SK-N-SH (cell line): ENCODE data around the gene ST6GALNAC3. TPM values are rescaled to one million over a fixed set of nuclear protein-coding genes. Genes with fewer than 3 reads are reported as not detected.

Experiments
- CTCF ChIA-PET: fragments of 300-600, 350-600 bp; formaldehyde crosslinking; extraction: SDS; loops from one replicate; lab custom pipeline; 2021; lab: Yijun Ruan, JAX
- POLR2A ChIA-PET: fragments of 350-600 bp; sonication (Branson Sonifier 250); formaldehyde crosslinking; extraction: SDS; loops from one replicate; lab custom pipeline; 2020; ENCODE audit warnings: antibody characterized with exemption, inconsistent platforms; lab: Yijun Ruan, JAX
- DNase-seq: peaks from one replicate; pipeline ENCODE4 v3.0.0; 2012
- H2AFZ ChIP-seq: fragments of 200-600 bp; sonication (generic); 2 replicates; pipeline ENCODE4 v1.8.1; 2016; ENCODE audit warnings: antibody characterized with exemption, mild to moderate bottlenecking, low read depth
- H3F3A ChIP-seq: fragments of 200-600 bp; sonication (generic); replicated peaks from 2 replicates; pipeline ENCODE3; 2016; ENCODE audit warnings: antibody characterized with exemption, mild to moderate bottlenecking; ENCODE audit not compliant: insufficient read depth
- H3K27ac ChIP-seq, 2 experiments: fragments of 200-500 bp in 1 of 2; fragments of 200-600 bp in 1 of 2; sonication (Bioruptor generic) in 1 of 2; sonication (generic), shearing (Covaris generic) in 1 of 2; 2 replicates each; pipeline versions ENCODE4 v1.5.1 to v1.6.1; 2014 to 2016; ENCODE audit warnings: low read depth in 2 of 2, inconsistent platforms in 1 of 2, low read length in 1 of 2, mild to moderate bottlenecking in 1 of 2, mixed read lengths in 1 of 2
- H3K27me3 ChIP-seq: fragments of 200-600 bp; sonication (generic), shearing (Covaris generic); 2 replicates; pipeline ENCODE4 v1.6.1; 2016; ENCODE audit warnings: mixed run types; ENCODE audit not compliant: insufficient read depth
- H3K36me3 ChIP-seq, 2 experiments: fragments of 200-500 bp in 1 of 2; fragments of 200-600 bp in 1 of 2; sonication (Bioruptor generic) in 1 of 2; sonication (generic) in 1 of 2; replicated peaks in 1 of 2; 2 replicates each; pipeline versions ENCODE3 to v1.5.1; 2014 to 2016; ENCODE audit warnings: low read length in 1 of 2, mild to moderate bottlenecking in 1 of 2; ENCODE audit not compliant: insufficient read depth in 2 of 2, control insufficient read depth in 1 of 2
- H3K4me1 ChIP-seq, 2 experiments: fragments of 200-500 bp in 1 of 2; fragments of 200-600 bp in 1 of 2; sonication (Bioruptor generic) in 1 of 2; sonication (generic), shearing (Covaris generic) in 1 of 2; 2 replicates each; pipeline versions ENCODE4 v1.5.1 to v1.6.1; 2014 to 2016; ENCODE audit warnings: low read depth in 1 of 2, low read length in 1 of 2, mixed run types in 1 of 2; ENCODE audit not compliant: insufficient read depth in 2 of 2, control insufficient read depth in 1 of 2
- H3K4me2 ChIP-seq: fragments of 200-600 bp; sonication (generic), shearing (Covaris generic); 2 replicates; pipeline ENCODE4 v1.6.1; 2017; ENCODE audit warnings: mixed run types
- H3K4me3 ChIP-seq, 2 experiments: fragments of 200-500 bp in 1 of 2; fragments of 200-600 bp in 1 of 2; sonication (Bioruptor generic) in 1 of 2; sonication (generic), shearing (Covaris generic) in 1 of 2; 2 replicates each; pipeline versions ENCODE4 v1.5.1 to v1.8.1; 2014 to 2016; ENCODE audit warnings: low read depth in 2 of 2, inconsistent platforms in 1 of 2, low read length in 1 of 2, mild to moderate bottlenecking in 1 of 2, mixed read lengths in 1 of 2, moderate library complexity in 1 of 2
- H3K79me2 ChIP-seq: fragments of 200-600 bp; sonication (generic); 2 replicates; pipeline ENCODE4 v1.8.1; 2017; ENCODE audit warnings: mild to moderate bottlenecking; ENCODE audit not compliant: insufficient read depth
- H3K9ac ChIP-seq: fragments of 200-600 bp; sonication (generic); 2 replicates; pipeline ENCODE4 v1.6.1; 2017; ENCODE audit warnings: mixed run types
- H3K9me2 ChIP-seq: fragments of 200-600 bp; sonication (generic); 2 replicates; pipeline ENCODE4 v1.6.1; 2017; ENCODE audit warnings: mixed run types
- H3K9me3 ChIP-seq: fragments of 200-600 bp; sonication (generic); 2 replicates; pipeline ENCODE4 v1.6.1; 2017; ENCODE audit warnings: mixed run types, mild to moderate bottlenecking, moderate library complexity
- H4K20me1 ChIP-seq: fragments of 200-600 bp; sonication (generic); 2 replicates; pipeline ENCODE4 v1.6.1; 2017; ENCODE audit warnings: mild to moderate bottlenecking, mixed run types; ENCODE audit not compliant: insufficient read depth
- ELF1 ChIP-seq: IDR thresholded peaks from 2 replicates; pipeline ENCODE4 v1.4.0; 2012
- FOSL2 ChIP-seq: IDR thresholded peaks from 2 replicates; pipeline ENCODE4 v1.4.0; 2012; ENCODE audit warnings: low read depth, mild to moderate bottlenecking, moderate library complexity, borderline replicate concordance
- FOXJ3 ChIP-seq: sonication (generic); formaldehyde crosslinking; IDR thresholded peaks from 2 replicates; pipeline ENCODE4 v1.5.1; 2020; ENCODE audit warnings: mild to moderate bottlenecking, missing genetic modification reagents
- GATA2 ChIP-seq: sonication (generic); formaldehyde crosslinking; IDR thresholded peaks from 2 replicates; pipeline ENCODE4 v1.5.0; 2020; ENCODE audit warnings: mild to moderate bottlenecking, missing genetic modification reagents
- IRF3 ChIP-seq: fragments of 150-350 bp; IDR thresholded peaks from 2 replicates; pipeline ENCODE4 v1.6.1; 2016; ENCODE audit warnings: mild to moderate bottlenecking, low read depth, low read length
- JUND ChIP-seq: IDR thresholded peaks from 2 replicates; pipeline ENCODE4 v1.4.0; 2012
- MEF2A ChIP-seq: IDR thresholded peaks from 2 replicates; pipeline ENCODE4 v1.4.0; 2012; ENCODE audit warnings: low read depth, borderline replicate concordance
- MXI1 ChIP-seq: IDR thresholded peaks from 2 replicates; pipeline ENCODE4 v1.6.1; 2012; ENCODE audit warnings: mild to moderate bottlenecking, low read depth, low read length, improper control_type of control experiment
- POLR2AphosphoS5 ChIP-seq: IDR thresholded peaks from 2 replicates; pipeline ENCODE4 v1.6.1; 2012; ENCODE audit warnings: low read depth, low read length
- REST ChIP-seq: IDR thresholded peaks from 2 replicates; pipeline ENCODE4 v1.6.1; 2012; ENCODE audit warnings: mild to moderate bottlenecking, low read depth, low read length, moderate library complexity
- RXRA ChIP-seq: IDR thresholded peaks from 2 replicates; pipeline ENCODE4 v1.4.0; 2012; ENCODE audit warnings: low read depth, mild to moderate bottlenecking, borderline replicate concordance
- SIN3A ChIP-seq: IDR thresholded peaks from 2 replicates; pipeline ENCODE4 v1.6.1; 2012; ENCODE audit warnings: low read depth, mild to moderate bottlenecking, low read length, moderate library complexity, borderline replicate concordance
- TAF1 ChIP-seq: IDR thresholded peaks from 2 replicates; pipeline ENCODE4 v1.6.1; 2012; ENCODE audit warnings: low read depth, mild to moderate bottlenecking, low read length, moderate library complexity, borderline replicate concordance
- USF1 ChIP-seq: IDR thresholded peaks from 2 replicates; pipeline ENCODE4 v1.4.0; 2012; ENCODE audit warnings: low read depth, borderline replicate concordance
- WGBS: methylation state at CpG from one replicate; pipeline ENCODE4 v1.1.6; 2017; ENCODE audit warnings: low lambda C conversion rate; 5-methylcytosine and 5-hydroxymethylcytosine counted together
- polyA plus RNA-seq, 3 experiments: library from polyadenylated mRNA; depleted of rRNA; stranded (reverse); fragments of >200 nt; gene quantifications; 2 replicates each; pipeline ENCODE4 v1.2.3, GENCODE V29; 2012
- TF ChIP-seq, protein P1 (sequence below): IDR thresholded peaks from 2 replicates; pipeline ENCODE4 v1.4.0; 2012; ENCODE audit warnings: low read depth
- TF ChIP-seq, protein P2 (sequence below): fragments of 150-350 bp; IDR thresholded peaks from 2 replicates; pipeline ENCODE4 v1.6.1; 2017; ENCODE audit warnings: antibody characterized with exemption, low read length, low read depth, borderline replicate concordance

Gene ST6GALNAC3
- polyA plus RNA-seq, 1 of the 3 experiments (the other 2 are of a cell fraction) = 8.1 TPM

- Histone ChIP-seq H3K9me2 (no peaks in the 10 kb centered on the region), H3K79me2 (no peaks in the 10 kb centered on the region), H3K9me3 (no peaks in the 10 kb centered on the region), H3K4me2 (no peak overlapping the region), H3K9ac (no peak overlapping the region), H3K27ac (no peak overlapping the region), H4K20me1 (no peaks in the 10 kb centered on the region), H2AFZ (no peak overlapping the region), H3K27me3 (no peaks in the 10 kb centered on the region), H3F3A (no peaks in the 10 kb centered on the region), H3K36me3 (no peaks in the 10 kb centered on the region), H3K4me1 (peaks cover 0 to 9% of the 10 kb centered on the region in 2 experiments; a peak in 1 of 4 replicates), H3K4me3 (no peak overlapping the region)
- POLR2A ChIA-PET = no interaction called here
- CTCF ChIA-PET = interaction anchor here (1.3 kb wide), 1 partner anchor 8 kb away, joined by 4 read pairs; no protein-coding TSS in a partner anchor
- TF ChIP-seq MXI1 (no peak), SIN3A (no peak), RXRA (no peak), FOSL2 (no peak), FOXJ3 (no peak), POLR2AphosphoS5 (no peak), REST (no peak), TAF1 (no peak), JUND (no peak), USF1 (no peak), MEF2A (no peak), ELF1 (no peak)
- TF ChIP-seq, protein P1, sequence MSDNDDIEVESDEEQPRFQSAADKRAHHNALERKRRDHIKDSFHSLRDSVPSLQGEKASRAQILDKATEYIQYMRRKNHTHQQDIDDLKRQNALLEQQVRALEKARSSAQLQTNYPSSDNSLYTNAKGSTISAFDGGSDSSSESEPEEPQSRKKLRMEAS = no peak
- WGBS = 85% methylated on average over 8 of the region's 8 CpGs
- no peak for DNase-seq
Measured at GRCh38 chr1:76679534-76680152, 605.1 kb downstream of the ST6GALNAC3 start.

- Histone ChIP-seq H4K20me1 (no peaks in the 10 kb centered on the region), H3K4me1 (peaks cover 0 to 9% of the 10 kb centered on the region in 2 experiments; a peak in 1 of 4 replicates), H3K9ac (no peak overlapping the region), H3K4me3 (no peak overlapping the region), H3K27me3 (no peaks in the 10 kb centered on the region), H3K79me2 (no peaks in the 10 kb centered on the region), H3K27ac (no peak overlapping the region), H2AFZ (no peak overlapping the region), H3K9me2 (no peaks in the 10 kb centered on the region), H3K9me3 (no peaks in the 10 kb centered on the region), H3F3A (no peaks in the 10 kb centered on the region), H3K4me2 (no peak overlapping the region), H3K36me3 (no peaks in the 10 kb centered on the region)
- ChIA-PET CTCF (no interaction called here), POLR2A (no interaction called here)
- 83% methylated on average over 1 of the region's 1 CpG for WGBS
- TF ChIP-seq, protein P2, sequence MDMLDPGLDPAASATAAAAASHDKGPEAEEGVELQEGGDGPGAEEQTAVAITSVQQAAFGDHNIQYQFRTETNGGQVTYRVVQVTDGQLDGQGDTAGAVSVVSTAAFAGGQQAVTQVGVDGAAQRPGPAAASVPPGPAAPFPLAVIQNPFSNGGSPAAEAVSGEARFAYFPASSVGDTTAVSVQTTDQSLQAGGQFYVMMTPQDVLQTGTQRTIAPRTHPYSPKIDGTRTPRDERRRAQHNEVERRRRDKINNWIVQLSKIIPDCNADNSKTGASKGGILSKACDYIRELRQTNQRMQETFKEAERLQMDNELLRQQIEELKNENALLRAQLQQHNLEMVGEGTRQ = no peak
- TF ChIP-seq USF1 (no peak), FOXJ3 (no peak), FOSL2 (no peak), GATA2 (CRISPR knock-in tag) (no peak), IRF3 (no peak), SIN3A (no peak), RXRA (no peak)
- DNase-seq = no peak
Measured at GRCh38 chr1:76680651-76681050, 606.1 kb downstream of the ST6GALNAC3 start.
